Esophagus squamous epithelium (tissue), 4 donors: Measurements from ENCODE around the gene TLK2.
A peak's percentile ranks its signal among the peaks of the same experiment; 100 is the strongest.

ENCODE experiments used
- POLR2A ChIP-seq, 4 donors: fragments of 450-650 bp; IDR thresholded peaks; one replicate each; pipeline ENCODE4 v1.6.1; 2017; ENCODE audit warnings: antibody characterized with exemption in 4 of 4, mild to moderate bottlenecking in 4 of 4, moderate library complexity in 3 of 4
- TF ChIP-seq, protein P1 (sequence below), 6 experiments: fragments of 450-650 bp in 4 of 6; fragments of 200-600 bp in 2 of 6; sonication (generic) in 2 of 6; IDR thresholded peaks; one replicate each; pipeline ENCODE4 v1.5.1; 2016 to 2019; ENCODE audit warnings: antibody characterized with exemption in 6 of 6, mild to moderate bottlenecking in 4 of 6, moderate library complexity in 4 of 6

DNA sequence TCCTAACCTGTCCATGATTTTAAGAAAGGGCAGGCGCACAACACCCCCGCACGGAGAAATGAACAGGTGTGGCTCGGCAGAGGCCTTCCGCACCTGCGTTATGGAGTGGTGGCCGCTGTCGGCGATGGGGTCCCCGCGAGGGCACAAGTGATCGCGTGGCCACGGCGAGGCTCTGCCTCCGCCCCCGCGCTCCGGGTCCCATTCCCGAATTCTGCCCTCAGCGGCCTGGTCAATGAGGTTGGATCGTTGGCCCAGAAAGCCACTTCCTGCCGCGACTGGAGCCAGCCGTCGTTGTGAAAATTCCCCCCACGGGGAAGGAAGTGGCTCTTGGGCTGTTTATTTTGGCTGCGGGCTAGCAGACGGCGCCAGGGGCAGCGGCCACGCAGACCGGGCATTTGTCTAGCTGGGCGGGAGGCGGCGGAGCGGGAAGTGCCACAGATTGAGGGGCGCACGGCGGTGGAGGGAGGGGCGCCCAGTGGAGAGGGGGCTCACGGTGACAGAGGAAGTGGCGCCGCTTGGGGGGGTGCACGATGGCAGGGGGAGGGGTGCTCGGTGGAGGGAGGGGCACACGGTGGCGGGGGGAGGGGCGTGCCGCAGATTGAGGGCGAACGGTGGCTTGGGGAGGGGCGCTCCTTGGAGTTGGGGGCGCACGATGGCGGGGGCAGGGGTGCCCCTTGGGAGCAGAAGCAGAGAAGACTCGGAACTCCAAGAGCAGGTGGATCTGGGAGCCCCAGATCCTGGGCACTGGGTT lies 173.8 kb downstream of the TLK2 start:
- TF ChIP-seq POLR2A (IDR thresholded peaks at IDR 0.05), result no peak
- TF ChIP-seq, protein P1, sequence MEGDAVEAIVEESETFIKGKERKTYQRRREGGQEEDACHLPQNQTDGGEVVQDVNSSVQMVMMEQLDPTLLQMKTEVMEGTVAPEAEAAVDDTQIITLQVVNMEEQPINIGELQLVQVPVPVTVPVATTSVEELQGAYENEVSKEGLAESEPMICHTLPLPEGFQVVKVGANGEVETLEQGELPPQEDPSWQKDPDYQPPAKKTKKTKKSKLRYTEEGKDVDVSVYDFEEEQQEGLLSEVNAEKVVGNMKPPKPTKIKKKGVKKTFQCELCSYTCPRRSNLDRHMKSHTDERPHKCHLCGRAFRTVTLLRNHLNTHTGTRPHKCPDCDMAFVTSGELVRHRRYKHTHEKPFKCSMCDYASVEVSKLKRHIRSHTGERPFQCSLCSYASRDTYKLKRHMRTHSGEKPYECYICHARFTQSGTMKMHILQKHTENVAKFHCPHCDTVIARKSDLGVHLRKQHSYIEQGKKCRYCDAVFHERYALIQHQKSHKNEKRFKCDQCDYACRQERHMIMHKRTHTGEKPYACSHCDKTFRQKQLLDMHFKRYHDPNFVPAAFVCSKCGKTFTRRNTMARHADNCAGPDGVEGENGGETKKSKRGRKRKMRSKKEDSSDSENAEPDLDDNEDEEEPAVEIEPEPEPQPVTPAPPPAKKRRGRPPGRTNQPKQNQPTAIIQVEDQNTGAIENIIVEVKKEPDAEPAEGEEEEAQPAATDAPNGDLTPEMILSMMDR (IDR thresholded peaks at IDR 0.05), result peak in 1 of 6 experiments; percentile 6
